Right atrium auricular region (tissue), 2 donors: ENCODE results near the gene VPS33B. TPM values are rescaled to one million over a fixed set of nuclear protein-coding genes. Genes with fewer than 3 reads are reported as not detected.
"Not testable (repeated sequence)": the region's sequence is repeated elsewhere in the genome, so short reads cannot be mapped to it uniquely, and the experiment has no call there.

ENCODE experiments used
- DNase-seq: peaks from one replicate; pipeline ENCODE4 v3.0.0-alpha.2; 2019; ENCODE audit warnings: low spot score
- H3K27ac ChIP-seq, 2 donors: fragments of 200-600 bp; sonication (generic); 1 replicate in 1 of 2; 2 replicates in 1 of 2; pipeline ENCODE4 v1.5.1; 2016 to 2019
- H3K27me3 ChIP-seq, 2 donors: fragments of 200-600 bp; sonication (generic); one replicate each; pipeline versions ENCODE4 v1.5.1 to v1.6.0; 2017 to 2019
- H3K36me3 ChIP-seq: fragments of 200-600 bp; sonication (generic); one replicate; pipeline ENCODE4 v1.5.1; 2016
- H3K4me1 ChIP-seq, 2 donors: fragments of 200-600 bp; sonication (generic); one replicate each; pipeline versions ENCODE4 v1.5.1 to v1.6.0; 2017 to 2019
- H3K4me3 ChIP-seq, 2 donors: fragments of 200-600 bp; sonication (generic); 1 replicate in 1 of 2; 2 replicates in 1 of 2; pipeline ENCODE4 v1.5.1; 2017 to 2019; ENCODE audit warnings: mild to moderate bottlenecking in 1 of 2, moderate library complexity in 1 of 2
- H3K9me3 ChIP-seq, 2 donors: fragments of 200-600 bp; sonication (generic); one replicate each; pipeline ENCODE4 v1.5.1; 2019
- total RNA-seq, 2 donors: library from RNA; depleted of rRNA; stranded (reverse); fragments of >200 nt; gene quantifications; one replicate each; pipeline ENCODE4 v1.1.0, GENCODE V29; 2016
- TF ChIP-seq, protein P1 (sequence below), 2 donors: fragments of 200-600 bp; sonication (generic); IDR thresholded peaks; one replicate each; pipeline ENCODE4 v1.5.1; 2019; ENCODE audit warnings: antibody characterized with exemption in 2 of 2

VPS33B gene
- total RNA-seq, 2 donors from 2014 or later, result 5.8 to 6.1 TPM

GRCh38 chr15:91051248-91051647 lies 28.9 kb upstream of the VPS33B start:
- Histone ChIP-seq H3K4me1 (peaks cover 0 to 10% of the 10 kb centered on the region in 2 donors), H3K27me3 (no peaks in the 10 kb centered on the region), H3K27ac (no peak overlapping the region), H3K4me3 (no peak overlapping the region), H3K36me3 (no peaks in the 10 kb centered on the region), H3K9me3 (no peaks in the 10 kb centered on the region)
- DNase-seq, result no peak
- TF ChIP-seq, protein P1, sequence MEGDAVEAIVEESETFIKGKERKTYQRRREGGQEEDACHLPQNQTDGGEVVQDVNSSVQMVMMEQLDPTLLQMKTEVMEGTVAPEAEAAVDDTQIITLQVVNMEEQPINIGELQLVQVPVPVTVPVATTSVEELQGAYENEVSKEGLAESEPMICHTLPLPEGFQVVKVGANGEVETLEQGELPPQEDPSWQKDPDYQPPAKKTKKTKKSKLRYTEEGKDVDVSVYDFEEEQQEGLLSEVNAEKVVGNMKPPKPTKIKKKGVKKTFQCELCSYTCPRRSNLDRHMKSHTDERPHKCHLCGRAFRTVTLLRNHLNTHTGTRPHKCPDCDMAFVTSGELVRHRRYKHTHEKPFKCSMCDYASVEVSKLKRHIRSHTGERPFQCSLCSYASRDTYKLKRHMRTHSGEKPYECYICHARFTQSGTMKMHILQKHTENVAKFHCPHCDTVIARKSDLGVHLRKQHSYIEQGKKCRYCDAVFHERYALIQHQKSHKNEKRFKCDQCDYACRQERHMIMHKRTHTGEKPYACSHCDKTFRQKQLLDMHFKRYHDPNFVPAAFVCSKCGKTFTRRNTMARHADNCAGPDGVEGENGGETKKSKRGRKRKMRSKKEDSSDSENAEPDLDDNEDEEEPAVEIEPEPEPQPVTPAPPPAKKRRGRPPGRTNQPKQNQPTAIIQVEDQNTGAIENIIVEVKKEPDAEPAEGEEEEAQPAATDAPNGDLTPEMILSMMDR (IDR thresholded peaks at IDR 0.05), result no peak

DNA sequence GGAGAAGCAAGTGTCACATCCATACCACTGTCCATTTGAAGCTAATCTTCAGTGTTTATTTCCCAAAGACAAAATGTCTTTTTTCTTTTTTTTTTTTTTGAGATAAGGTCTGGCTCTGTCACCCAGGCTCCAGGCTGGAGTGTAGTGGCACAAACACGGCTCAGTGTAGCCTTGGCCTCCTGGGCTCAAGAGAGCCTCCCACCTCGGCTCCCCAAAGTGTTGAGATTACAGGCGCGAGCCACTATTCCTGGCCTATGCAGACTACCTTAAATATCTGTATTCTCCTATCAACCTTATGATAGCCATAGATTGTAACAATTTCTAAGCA lies 27.7 kb upstream of the VPS33B start:
- Histone ChIP-seq H3K27me3 (no peaks in the 10 kb centered on the region), H3K27ac (no peak overlapping the region), H3K4me1 (peaks cover 0 to 4% of the 10 kb centered on the region in 2 donors), H3K9me3 (no peaks in the 10 kb centered on the region), H3K4me3 (no peak overlapping the region), H3K36me3 (no peaks in the 10 kb centered on the region)
- no peak for DNase-seq
- TF ChIP-seq, protein P1 (IDR thresholded peaks at IDR 0.05), result no peak

DNA sequence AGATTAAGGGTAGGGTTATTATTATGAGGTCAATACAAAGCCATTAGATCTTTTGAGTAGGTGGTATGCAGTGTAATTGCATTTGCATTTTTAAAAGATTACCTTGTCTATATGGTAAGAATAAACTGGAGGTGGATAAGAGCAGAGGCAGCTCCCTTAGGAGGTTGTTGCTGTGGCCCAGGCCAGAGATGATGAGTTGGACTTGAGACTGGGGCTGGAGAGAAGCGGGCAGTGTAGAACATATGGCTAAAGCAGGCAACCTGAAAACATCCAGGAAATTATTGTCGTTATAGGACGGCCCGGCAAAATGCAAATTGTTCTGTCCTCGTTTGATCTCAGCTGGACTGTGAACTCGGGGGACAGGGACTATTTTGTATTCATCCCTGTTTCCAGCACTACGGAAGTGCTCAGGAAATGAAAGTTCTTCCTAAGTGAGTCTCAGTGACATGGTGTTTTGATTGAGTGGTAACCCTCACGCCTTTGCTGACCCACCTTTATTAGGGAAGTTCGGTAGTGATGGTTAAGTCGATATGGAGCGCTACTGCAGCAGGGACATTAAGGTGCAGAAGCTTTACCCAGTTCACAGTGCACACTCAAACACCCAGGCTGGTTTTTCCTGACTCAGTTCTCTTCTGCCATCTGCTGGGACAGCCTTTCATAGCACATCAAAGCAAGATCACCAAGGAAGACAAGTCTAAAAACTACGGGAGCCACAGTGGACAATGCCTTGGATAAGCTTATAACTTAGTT lies 27.2 kb upstream of the VPS33B start:
- Histone ChIP-seq H3K27me3 (no peaks in the 10 kb centered on the region), H3K27ac (no peak overlapping the region), H3K36me3 (no peaks in the 10 kb centered on the region), H3K9me3 (no peaks in the 10 kb centered on the region), H3K4me3 (no peak overlapping the region), H3K4me1 (peaks cover 0 to 4% of the 10 kb centered on the region in 2 donors)
- peak; percentile 71 for DNase-seq
- TF ChIP-seq, protein P1 (IDR thresholded peaks at IDR 0.05), result peak; percentile 28 to 72

GRCh38 chr15:91047545-91048199 lies 25.3 kb upstream of the VPS33B start:
- TF ChIP-seq, protein P1 (IDR thresholded peaks at IDR 0.05), result no peak
- Histone ChIP-seq H3K27ac (no peak overlapping the region), H3K4me3 (no peak overlapping the region), H3K27me3 (no peaks in the 10 kb centered on the region), H3K9me3 (no peaks in the 10 kb centered on the region), H3K36me3 (no peaks in the 10 kb centered on the region), H3K4me1 (peaks cover 0 to 4% of the 10 kb centered on the region in 2 donors)
- DNase-seq, result no peak

DNA sequence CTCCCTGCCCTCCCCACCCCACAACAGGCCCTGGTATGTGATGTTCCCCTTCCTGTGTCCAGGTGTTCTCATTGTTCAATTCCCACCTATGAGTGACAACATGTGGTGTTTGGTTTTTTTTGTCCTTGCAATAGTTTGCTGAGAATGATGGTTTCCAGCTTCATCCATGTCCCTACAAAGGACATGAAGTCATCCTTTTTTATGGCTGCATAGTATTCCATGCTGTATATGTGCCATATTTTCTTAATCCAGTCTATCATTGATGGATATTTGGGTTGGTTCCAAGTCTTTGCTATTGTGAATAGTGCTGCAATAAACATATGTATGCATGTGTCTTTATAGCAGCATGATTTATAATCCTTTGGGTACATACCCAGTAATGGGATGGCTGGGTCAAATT lies 23.7 kb upstream of the VPS33B start:
- not testable (repeated sequence) for H3K4me3 ChIP-seq, H3K9me3 ChIP-seq, H3K27me3 ChIP-seq, H3K36me3 ChIP-seq, H3K4me1 ChIP-seq, DNase-seq, H3K27ac ChIP-seq

- TF ChIP-seq, protein P1 (IDR thresholded peaks at IDR 0.05), result no peak
- H3K4me3 ChIP-seq, result no peak overlapping the region
- H3K27me3 ChIP-seq, result no peaks in the 10 kb centered on the region
- no peaks in the 10 kb centered on the region for H3K36me3 ChIP-seq
- no peak overlapping the region for H3K27ac ChIP-seq
- peaks cover 0 to 4% of the 10 kb centered on the region in 2 donors for H3K4me1 ChIP-seq
- H3K9me3 ChIP-seq, result no peaks in the 10 kb centered on the region
- DNase-seq, result no peak
These were observed 22.7 kb upstream of the VPS33B start for GRCh38 chr15:91045065-91045464.
